Measurements from ENCODE around the gene RAB24.

Gene RAB24

GRCh38 chr5:177333420-177334154, 30.1 kb upstream of the RAB24 start:
- in situ Hi-C loops (cut with HindIII; ENCODE audit: low sequenced_read_pairs) = no loop called here

GRCh38 chr5:177332896-177333260, 29.4 kb upstream of the RAB24 start:
- in situ Hi-C loops (cut with HindIII; ENCODE audit: low sequenced_read_pairs) = no loop called here

GRCh38 chr5:177332031-177332895, 28.7 kb upstream of the RAB24 start:
- in situ Hi-C loops (cut with HindIII; ENCODE audit: low sequenced_read_pairs) = no loop called here

GRCh38 chr5:177330991-177331842, 27.7 kb upstream of the RAB24 start:
- in situ Hi-C loops (cut with HindIII; ENCODE audit: low sequenced_read_pairs) = no loop called here

- in situ Hi-C loops (cut with HindIII; ENCODE audit: low sequenced_read_pairs) = loop anchor here (5.0 kb wide), 1 partner anchor 32 kb away; no protein-coding TSS in a partner anchor
Measured at GRCh38 chr5:177329883-177330282, 26.4 kb upstream of the RAB24 start.

GRCh38 chr5:177328545-177329231, 25.2 kb upstream of the RAB24 start:
- in situ Hi-C loops (cut with HindIII; ENCODE audit: low sequenced_read_pairs) = loop anchor here (5.0 kb wide), 1 partner anchor 34 kb away; no protein-coding TSS in a partner anchor

GRCh38 chr5:177327539-177328522, 24.3 kb upstream of the RAB24 start:
- in situ Hi-C loops (cut with HindIII; ENCODE audit: low sequenced_read_pairs) = loop anchor here (5.0 kb wide), 1 partner anchor 34 kb away; no protein-coding TSS in a partner anchor

GRCh38 chr5:177325868-177326381, 22.4 kb upstream of the RAB24 start:
- in situ Hi-C loops (cut with HindIII; ENCODE audit: low sequenced_read_pairs) = loop anchor here (5.0 kb wide), 1 partner anchor 36 kb away; no protein-coding TSS in a partner anchor

GRCh38 chr5:177320879-177321278, 17.4 kb upstream of the RAB24 start:
- in situ Hi-C loops (cut with HindIII; ENCODE audit: low sequenced_read_pairs) = loop anchor here (25.0 kb wide), 1 partner anchor 209 kb away; no protein-coding TSS in a partner anchor

GRCh38 chr5:177319913-177320588, 16.5 kb upstream of the RAB24 start:
- in situ Hi-C loops (cut with HindIII; ENCODE audit: low sequenced_read_pairs) = loop anchor here (25.0 kb wide), 1 partner anchor 208 kb away; no protein-coding TSS in a partner anchor

GRCh38 chr5:177317959-177318377, 14.4 kb upstream of the RAB24 start:
- in situ Hi-C loops (cut with HindIII; ENCODE audit: low sequenced_read_pairs) = loop anchor here (25.0 kb wide), 1 partner anchor 206 kb away; no protein-coding TSS in a partner anchor

- in situ Hi-C loops (cut with HindIII; ENCODE audit: low sequenced_read_pairs) = loop anchor here (25.0 kb wide), 1 partner anchor 204 kb away; no protein-coding TSS in a partner anchor
Measured at GRCh38 chr5:177316005-177316404, 12.5 kb upstream of the RAB24 start.

GRCh38 chr5:177315411-177315810, 11.9 kb upstream of the RAB24 start:
- in situ Hi-C loops (cut with HindIII; ENCODE audit: low sequenced_read_pairs) = loop anchor here (25.0 kb wide), 1 partner anchor 203 kb away; no protein-coding TSS in a partner anchor

GRCh38 chr5:177314376-177315342, 11.1 kb upstream of the RAB24 start:
- in situ Hi-C loops (cut with HindIII; ENCODE audit: low sequenced_read_pairs) = loop anchor here (25.0 kb wide), 1 partner anchor 202 kb away; no protein-coding TSS in a partner anchor

- in situ Hi-C loops (cut with HindIII; ENCODE audit: low sequenced_read_pairs) = loop anchor here (25.0 kb wide), 1 partner anchor 201 kb away; no protein-coding TSS in a partner anchor
Measured at GRCh38 chr5:177313561-177314259, 10.2 kb upstream of the RAB24 start.

GRCh38 chr5:177312649-177313181, 9.2 kb upstream of the RAB24 start:
- in situ Hi-C loops (cut with HindIII; ENCODE audit: low sequenced_read_pairs) = loop anchor here (25.0 kb wide), 1 partner anchor 200 kb away; no protein-coding TSS in a partner anchor
